Psoas muscle (tissue), 8 donors: ENCODE results near the gene PIM1. TPM values are rescaled to one million over a fixed set of nuclear protein-coding genes. Genes with fewer than 3 reads are reported as not detected.

Experiments used
- ATAC-seq, 4 donors: fragments of 200-7000 bp; cut with Tn5 transposase; one replicate each; pipeline ENCODE4 v1.9.1; 2020; ENCODE audit warnings: moderate library complexity in 3 of 4, mild to moderate bottlenecking in 2 of 4
- DNase-seq, 2 donors: peaks; one replicate each; pipeline ENCODE4 v3.0.0-alpha.2; 2020
- H3K27ac ChIP-seq: fragments of 200-600 bp; one replicate; pipeline ENCODE4 v1.8.0; 2022
- H3K27me3 ChIP-seq, 3 donors: fragments of 200-600 bp in 1 of 3; one replicate each; pipeline versions ENCODE4 v1.6.1 to v1.8.0; 2013 to 2022; ENCODE audit warnings: low read length in 2 of 3, mild to moderate bottlenecking in 2 of 3, moderate library complexity in 1 of 3; ENCODE audit not compliant: insufficient read depth in 3 of 3
- H3K36me3 ChIP-seq, 2 donors: fragments of 200-600 bp in 1 of 2; one replicate each; pipeline versions ENCODE4 v1.6.1 to v1.8.0; 2013 to 2022; ENCODE audit warnings: low read depth in 1 of 2, mild to moderate bottlenecking in 1 of 2, moderate library complexity in 1 of 2; ENCODE audit not compliant: insufficient read depth in 1 of 2
- H3K4me1 ChIP-seq: fragments of 200-600 bp; one replicate; pipeline ENCODE4 v1.8.0; 2022
- H3K4me3 ChIP-seq: fragments of 200-600 bp; one replicate; pipeline ENCODE4 v1.8.0; 2022; ENCODE audit warnings: mild to moderate bottlenecking
- H3K9me3 ChIP-seq: fragments of 200-600 bp; one replicate; pipeline ENCODE4 v1.8.0; 2022
- WGBS, 3 donors: extraction: QIAGEN DNeasy Blood & Tissue Kit; methylation state at CpG; one replicate each; pipeline versions ENCODE4 v1.1.6 to v1.1.7; 2013; 5-methylcytosine and 5-hydroxymethylcytosine counted together
- intact Hi-C, 2 donors: fragments of 100-400 bp; cut with DNase I; formaldehyde crosslinking; loops; one replicate each; pipeline versions ENCODE4 v1.11.0 to v1.14.2; 2022
- polyA plus RNA-seq, 3 donors: library from polyadenylated mRNA; stranded (reverse); fragments of 200-250 nt; gene quantifications; one replicate each; pipeline ENCODE4 v1.2.3, GENCODE V29; 2013
- total RNA-seq, 4 donors: library from RNA; stranded (reverse); fragmentation: NEBNext Ultra II Directional in 2 of 4; extraction: Animal tissue kit (Norgen Biotek cat#: 25700) in 2 of 4; gene quantifications; one replicate each; pipeline versions ENCODE4 v1.2.1 to v1.2.4, GENCODE V29; 2021 to 2023
- TF ChIP-seq, protein P1 (sequence below): fragments of 200-600 bp; IDR thresholded peaks from one replicate; pipeline ENCODE4 v1.8.0; 2022; ENCODE audit warnings: antibody characterized with exemption
- donor health status: healthy with polysubstance abuse.
- donor health status: DM: no; HTN: no; CAD: no; lungs with moderate emphysema.
- donor health status: Bipolar disorder and iron deficiency.
- donor health status: healthy.
- donor health status: DM: yes; HTN: yes; CAD: no.
- donor health status: DM: no; HTN: no; CAD: no.
- donor health status: DM: no; HTN: no; CAD: no.
- donor health status: DM: yes; HTN: yes; CAD: no.

The PIM1 gene
- total and polyA plus RNA-seq, 7 donors: 2.8 to 45.5 (median 18.0) TPM

DNA sequence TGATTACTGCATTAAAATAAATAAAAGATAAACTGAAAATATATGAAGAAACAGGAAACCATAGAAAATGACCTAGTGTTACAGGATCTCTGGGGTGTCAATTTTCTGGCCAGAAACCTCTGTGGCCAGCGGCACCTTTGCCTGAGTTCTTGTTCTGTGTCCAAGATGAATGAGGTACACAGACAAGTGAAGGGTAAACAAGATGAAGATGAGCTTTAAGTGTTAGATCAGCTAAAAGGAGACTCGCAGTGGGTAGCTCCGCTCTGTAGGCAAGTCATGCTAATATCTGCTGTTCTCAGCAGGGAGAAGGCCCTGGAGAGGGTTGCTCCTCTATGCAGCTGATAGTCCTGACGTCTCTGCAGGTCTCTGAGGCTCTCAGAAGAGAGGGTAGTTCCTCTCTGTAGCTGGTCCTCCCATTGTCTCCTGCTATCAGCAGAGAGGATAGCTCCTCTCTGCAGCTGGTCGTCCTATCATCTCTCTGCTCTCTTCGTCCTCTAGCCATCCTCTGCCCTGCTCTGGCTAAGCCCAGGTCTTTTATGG is 51.7 kb downstream of the PIM1 start:
- TF ChIP-seq, protein P1, sequence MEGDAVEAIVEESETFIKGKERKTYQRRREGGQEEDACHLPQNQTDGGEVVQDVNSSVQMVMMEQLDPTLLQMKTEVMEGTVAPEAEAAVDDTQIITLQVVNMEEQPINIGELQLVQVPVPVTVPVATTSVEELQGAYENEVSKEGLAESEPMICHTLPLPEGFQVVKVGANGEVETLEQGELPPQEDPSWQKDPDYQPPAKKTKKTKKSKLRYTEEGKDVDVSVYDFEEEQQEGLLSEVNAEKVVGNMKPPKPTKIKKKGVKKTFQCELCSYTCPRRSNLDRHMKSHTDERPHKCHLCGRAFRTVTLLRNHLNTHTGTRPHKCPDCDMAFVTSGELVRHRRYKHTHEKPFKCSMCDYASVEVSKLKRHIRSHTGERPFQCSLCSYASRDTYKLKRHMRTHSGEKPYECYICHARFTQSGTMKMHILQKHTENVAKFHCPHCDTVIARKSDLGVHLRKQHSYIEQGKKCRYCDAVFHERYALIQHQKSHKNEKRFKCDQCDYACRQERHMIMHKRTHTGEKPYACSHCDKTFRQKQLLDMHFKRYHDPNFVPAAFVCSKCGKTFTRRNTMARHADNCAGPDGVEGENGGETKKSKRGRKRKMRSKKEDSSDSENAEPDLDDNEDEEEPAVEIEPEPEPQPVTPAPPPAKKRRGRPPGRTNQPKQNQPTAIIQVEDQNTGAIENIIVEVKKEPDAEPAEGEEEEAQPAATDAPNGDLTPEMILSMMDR: no peak
- WGBS, 3 donors: 66 to 73% (median 66%) methylated on average over 6 of the region's 6 CpGs
- Histone ChIP-seq H3K36me3 (no peaks in the 10 kb centered on the region), H3K9me3 (no peaks in the 10 kb centered on the region), H3K27me3 (no peaks in the 10 kb centered on the region), H3K27ac (peak overlapping the region; percentile 15), H3K4me3 (peak overlapping the region; percentile 74), H3K4me1 (peaks cover 8% of the 10 kb centered on the region)
- intact Hi-C loops: loop anchor here in 1 of 2 donors (5.0 kb wide), 1 partner anchor 211 kb away; the partner anchor contains the start of gene CMTR1
- no peak for DNase-seq
- ATAC-seq: peak in 1 of 4 donors; percentile 15

DNA sequence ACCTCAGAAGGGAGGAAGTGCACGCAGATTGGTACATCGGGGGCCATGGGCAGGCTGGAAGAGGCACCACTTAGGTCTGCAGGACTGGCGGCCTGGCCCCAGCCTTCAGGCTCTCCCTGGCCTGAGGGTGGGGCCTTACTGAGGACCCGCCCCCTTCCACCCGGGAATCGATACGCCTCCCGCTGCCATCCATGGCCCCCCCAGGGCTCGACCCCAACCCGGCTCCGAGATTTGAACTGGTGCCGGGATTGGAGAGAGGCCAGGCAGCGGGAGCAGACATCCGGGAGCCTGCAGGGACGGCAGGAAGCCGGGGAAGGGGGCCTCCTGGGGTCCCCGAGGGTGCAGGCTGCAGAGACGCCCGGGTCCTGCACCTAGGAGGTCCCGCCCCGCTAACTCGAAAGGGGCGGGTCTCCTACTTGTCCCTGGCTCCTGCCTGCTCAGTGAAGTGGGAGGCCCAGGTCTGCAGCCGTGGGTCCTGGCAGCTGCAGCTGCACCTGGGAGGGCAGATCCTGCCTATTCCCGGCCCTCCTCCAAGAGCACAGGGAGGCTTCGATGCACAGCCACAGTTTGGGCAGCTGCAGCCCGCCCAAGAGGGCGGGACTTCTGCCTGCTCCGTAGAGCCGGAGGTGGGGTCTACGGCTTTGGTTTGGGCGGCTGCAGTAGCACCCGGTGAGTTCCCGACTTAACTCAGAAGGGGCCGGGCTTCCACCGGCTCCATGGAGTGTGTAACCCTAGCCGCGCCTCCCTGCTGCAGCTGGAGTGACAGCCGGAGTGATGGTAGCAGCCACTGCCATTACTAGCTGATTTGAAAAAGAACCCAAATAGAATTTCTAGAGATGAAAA is 52.4 kb downstream of the PIM1 start:
- H3K27ac ChIP-seq: peak overlapping the region; percentile 15
- H3K27me3 ChIP-seq: no peaks in the 10 kb centered on the region
- intact Hi-C loops: loop anchor here in 1 of 2 donors (5.0 kb wide), 1 partner anchor 210 kb away; the partner anchor contains the start of gene CMTR1
- no peaks in the 10 kb centered on the region for H3K9me3 ChIP-seq
- H3K4me3 ChIP-seq: peak overlapping the region; percentile 74
- peaks cover 8% of the 10 kb centered on the region for H3K4me1 ChIP-seq
- no peaks in the 10 kb centered on the region for H3K36me3 ChIP-seq
- ATAC-seq: peak; percentile 87 to 93 (median 91)
- WGBS, 3 donors: 3 to 5% (median 3%) methylated on average over 31 to 39 of the region's 39 CpGs
- TF ChIP-seq, protein P1: no peak
- DNase-seq: peak; percentile 66 to 79

DNA sequence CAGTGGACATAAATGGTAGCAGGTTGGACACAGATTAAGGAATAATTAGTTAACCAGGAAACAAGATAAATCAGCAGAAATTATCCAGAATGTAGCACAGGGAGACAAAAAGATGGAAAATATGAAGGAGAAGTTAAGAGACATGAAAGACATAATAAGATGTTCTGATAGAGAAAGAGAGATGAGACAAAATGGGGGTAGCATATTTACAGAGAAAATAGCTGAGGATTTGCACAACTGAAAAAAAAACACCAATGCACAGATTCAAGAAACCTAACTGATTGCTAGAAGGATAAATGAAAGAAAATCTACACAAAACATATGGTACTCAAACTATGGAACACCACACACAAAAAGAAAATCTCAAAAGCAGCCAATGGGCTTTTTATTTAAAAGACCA is 53.0 kb downstream of the PIM1 start:
- TF ChIP-seq, protein P1: no peak
- Histone ChIP-seq H3K4me1 (peaks cover 8% of the 10 kb centered on the region), H3K9me3 (no peaks in the 10 kb centered on the region), H3K4me3 (peak overlapping the region; percentile 74), H3K27me3 (no peaks in the 10 kb centered on the region), H3K36me3 (no peaks in the 10 kb centered on the region), H3K27ac (peak overlapping the region; percentile 15)
- intact Hi-C loops: loop anchor here in 1 of 2 donors (5.0 kb wide), 1 partner anchor 209 kb away; the partner anchor contains the start of gene CMTR1
- DNase-seq (no peak), ATAC-seq (no peak)

Other genes starting within 250 kb of the PIM1 start
- gene PI16, start 215.4 kb upstream of the PIM1 start, total RNA-seq: 10 to 100 TPM in 1 of 4 donors, 1 to 10 TPM in 3; 3.1 to 49.1 (median 3.6) TPM
- gene PI16, start 215.4 kb upstream of the PIM1 start, polyA plus RNA-seq: 1 to 10 TPM; 1.2 to 3.1 (median 1.6) TPM
- gene MTCH1, start 184.0 kb upstream of the PIM1 start, total RNA-seq: 10 to 100 TPM; 74.6 to 89.2 (median 85.4) TPM
- 100 to 1,000 TPM; 110 to 230 (median 145) TPM for gene MTCH1, start 184.0 kb upstream of the PIM1 start, polyA plus RNA-seq
- gene FGD2, start 164.5 kb upstream of the PIM1 start, total RNA-seq: 1 to 10 TPM; 1.7 to 4.2 (median 3.1) TPM
- 1 to 10 TPM in 1 of 3 donors, under 1 TPM in 2; 0.75 to 1.5 (median 0.92) TPM for gene FGD2, start 164.5 kb upstream of the PIM1 start, polyA plus RNA-seq
- gene TBC1D22B, start 87.6 kb downstream of the PIM1 start, total RNA-seq: 10 to 100 TPM in 3 of 4 donors, 1 to 10 TPM in 1; 6.3 to 25.6 (median 11.5) TPM
- 1 to 10 TPM; 4.3 to 9.0 (median 6.7) TPM for gene TBC1D22B, start 87.6 kb downstream of the PIM1 start, polyA plus RNA-seq
- 1 to 10 TPM in 1 of 4 donors, under 1 TPM in 2, not detected in 1; 0.47 to 4.3 (median 0.97) TPM for gene TMEM217, start 88.0 kb downstream of the PIM1 start, total RNA-seq
- under 1 TPM; 0.05 to 0.15 (median 0.14) TPM for gene TMEM217, start 88.0 kb downstream of the PIM1 start, polyA plus RNA-seq
- 10 to 100 TPM; 10.7 to 17.8 (median 14.2) TPM for gene RNF8, start 183.8 kb downstream of the PIM1 start, total RNA-seq
- 10 to 100 TPM in 2 of 3 donors, 1 to 10 TPM in 1; 9.4 to 28.5 (median 11.1) TPM for gene RNF8, start 183.8 kb downstream of the PIM1 start, polyA plus RNA-seq